K562 (cell line): Measurements from ENCODE around the gene SBK3. TPM values are rescaled to one million over a fixed set of nuclear protein-coding genes. Genes with fewer than 3 reads are reported as not detected.

Experiments used
- CAMTA2 ChIP-seq: fragments of 250-450 bp; sonication (Bioruptor Pico); conservative IDR thresholded peaks from 2 replicates; pipeline ENCODE4 v1.5.1; 2022
- CBX1 ChIP-seq: sonication (generic); IDR thresholded peaks from 2 replicates; pipeline ENCODE4 v1.6.1; 2016; ENCODE audit warnings: antibody characterized with exemption, low read depth, mild to moderate bottlenecking
- CREBBP ChIP-seq: IDR thresholded peaks from one replicate; pipeline ENCODE4 v1.6.1; 2012; ENCODE audit warnings: low read depth, mild to moderate bottlenecking, control low read depth, inconsistent platforms, low read length
- CXXC5 ChIP-seq: fragments of 250-450 bp; sonication (Bioruptor Pico); IDR thresholded peaks from 2 replicates; pipeline ENCODE4 v1.8.0; 2022; ENCODE audit warnings: inconsistent platforms, mild to moderate bottlenecking, moderate library complexity
- DPF2 ChIP-seq: fragments of 450-650 bp; IDR thresholded peaks from 2 replicates; pipeline ENCODE4 v1.6.1; 2016
- EP300 ChIP-seq: IDR thresholded peaks from 2 replicates; pipeline ENCODE4 v1.6.1; 2012; ENCODE audit warnings: low read length, improper control_type of control experiment
- ETV1 ChIP-seq: fragments of 450-650 bp; conservative IDR thresholded peaks from 2 replicates; pipeline ENCODE4 v1.6.1; 2016; ENCODE audit warnings: missing genetic modification characterization, control low read depth, low read depth, missing compliant biosample characterization
- FUS ChIP-seq: fragments of 200-400 bp; formaldehyde crosslinking; optimal IDR thresholded peaks from 2 replicates; pipeline ENCODE3; 2017; ENCODE audit warnings: low read depth, low read length
- GABPB2 ChIP-seq: fragments of 250-450 bp; sonication (Bioruptor Pico); conservative IDR thresholded peaks from 2 replicates; pipeline ENCODE4 v1.5.1; 2021; ENCODE audit warnings: mild to moderate bottlenecking
- MBD2 ChIP-seq: sonication (generic); IDR thresholded peaks from 2 replicates; pipeline ENCODE4 v1.6.1; 2016; ENCODE audit warnings: low read depth, borderline replicate concordance
- MEIS2 ChIP-seq: fragments of 450-650 bp; IDR thresholded peaks from 2 replicates; pipeline ENCODE4 v1.6.1; 2014; ENCODE audit warnings: mild to moderate bottlenecking; ENCODE audit not compliant: partially characterized antibody
- PHF20 ChIP-seq: fragments of 450-650 bp; IDR thresholded peaks from 2 replicates; pipeline ENCODE4 v1.6.1; 2018; ENCODE audit not compliant: partially characterized antibody
- POLR2A ChIP-seq: fragments of 450-650 bp; conservative IDR thresholded peaks from 2 replicates; pipeline ENCODE4 v1.6.1; 2016
- RAD51 ChIP-seq: fragments of 450-650 bp; IDR thresholded peaks from 2 replicates; pipeline ENCODE4 v1.7.1; 2016; ENCODE audit warnings: low read depth, mild to moderate bottlenecking, borderline replicate concordance
- SMARCC2 ChIP-seq: fragments of 450-650 bp; IDR thresholded peaks from 2 replicates; pipeline ENCODE4 v1.6.1; 2017; ENCODE audit warnings: antibody characterized with exemption, moderate library complexity, mild to moderate bottlenecking, low read depth
- SREBF1 ChIP-seq: fragments of 150-350 bp; IDR thresholded peaks from 2 replicates; pipeline ENCODE4 v1.6.1; 2014; ENCODE audit warnings: antibody characterized with exemption, low read depth, low read length, borderline replicate concordance
- SRF ChIP-seq, 2 experiments: fragments of 250-450, 450-650 bp in 1 of 2; sonication (Bioruptor Pico) in 1 of 2; sonication (generic) in 1 of 2; formaldehyde crosslinking; IDR thresholded peaks; 2 replicates each; pipeline versions ENCODE4 v1.5.0 to v1.5.1; 2020 to 2022; ENCODE audit warnings: mild to moderate bottlenecking in 1 of 2, missing genetic modification reagents in 1 of 2
- TAF1 ChIP-seq: IDR thresholded peaks from 2 replicates; pipeline ENCODE4 v1.6.1; 2011; ENCODE audit warnings: mild to moderate bottlenecking, low read length, moderate library complexity; ENCODE audit not compliant: insufficient read depth, control insufficient read depth, severe bottlenecking; ENCODE audit errors: extremely low read depth
- TBP ChIP-seq: optimal IDR thresholded peaks from 2 replicates; pipeline ENCODE3; 2011; ENCODE audit warnings: low read depth, low read length, improper control_type of control experiment
- YY1 ChIP-seq, 3 experiments: IDR thresholded peaks; 2 replicates each; pipeline ENCODE4 v1.6.1; 2011; ENCODE audit warnings: low read length in 2 of 3, mild to moderate bottlenecking in 2 of 3, moderate library complexity in 2 of 3, borderline replicate concordance in 1 of 3, control low read depth in 1 of 3, low read depth in 1 of 3; ENCODE audit not compliant: insufficient read depth in 3 of 3, insufficient replicate concordance in 2 of 3, control insufficient read depth in 1 of 3, insufficient read length in 1 of 3; ENCODE audit errors: extremely low read depth in 1 of 3
- ZBTB7A ChIP-seq: IDR thresholded peaks from 2 replicates; pipeline ENCODE4 v1.6.1; 2011; ENCODE audit warnings: low read depth, mild to moderate bottlenecking, low read length, moderate library complexity, borderline replicate concordance; ENCODE audit not compliant: control insufficient read depth
- ZNF75A ChIP-seq: fragments of 450-650 bp; formaldehyde crosslinking; IDR thresholded peaks from 2 replicates; pipeline ENCODE4 v1.4.0; 2020; ENCODE audit warnings: mild to moderate bottlenecking
- polyA plus RNA-seq, 8 experiments: library from polyadenylated mRNA; depleted of rRNA in 4 of 8; stranded (reverse) in 5 of 8; unstranded in 3 of 8; fragments of >200 nt; fragmentation: Nextera tagmentation in 2 of 8; fragmentation: Illumina TruSeq in 1 of 8; extraction: Ambion mirVana in 2 of 8; extraction: Trizol in 1 of 8; gene quantifications; 2 replicates each; pipeline versions ENCODE4 v1.2.1 to v1.2.3, GENCODE V29; 2011 to 2014; ENCODE audit warnings: inconsistent platforms in 1 of 8, missing spikeins in 1 of 8
- total RNA-seq, 7 experiments: library from RNA; depleted of rRNA in 6 of 7; stranded (reverse); fragments of >200 nt in 6 of 7; fragmentation: Illumina TruSeq in 2 of 7; extraction: Trizol in 2 of 7; gene quantifications; 2 replicates each; pipeline versions ENCODE4 v1.2.1 to v1.2.3, GENCODE V29; 2011 to 2021; ENCODE audit warnings: low replicate concordance in 1 of 7
- TF ChIP-seq, protein P1 (sequence below): conservative IDR thresholded peaks from 2 replicates; pipeline ENCODE4 v1.6.1; 2011; ENCODE audit warnings: low read depth, mild to moderate bottlenecking, low read length; ENCODE audit not compliant: control insufficient read depth
- TF ChIP-seq, protein P2 (sequence below): fragments of 450-650 bp; conservative IDR thresholded peaks from 2 replicates; pipeline ENCODE4 v1.6.1; 2016; ENCODE audit warnings: missing genetic modification characterization, low read depth, mild to moderate bottlenecking, missing compliant biosample characterization, moderate library complexity
- TF ChIP-seq, protein P3 (sequence below): IDR thresholded peaks from 2 replicates; pipeline ENCODE4 v1.6.1; 2011; ENCODE audit warnings: borderline replicate concordance, low read depth, mild to moderate bottlenecking, moderate library complexity, low read length; ENCODE audit not compliant: insufficient read depth, poor library complexity, severe bottlenecking

The SBK3 gene
- total and polyA plus RNA-seq, 9 of the 15 experiments (the other 6 are each of a cell fraction or from before 2014, with no cell fraction given) = 0.11 to 0.43 (median 0.13) TPM; not detected in 6

DNA sequence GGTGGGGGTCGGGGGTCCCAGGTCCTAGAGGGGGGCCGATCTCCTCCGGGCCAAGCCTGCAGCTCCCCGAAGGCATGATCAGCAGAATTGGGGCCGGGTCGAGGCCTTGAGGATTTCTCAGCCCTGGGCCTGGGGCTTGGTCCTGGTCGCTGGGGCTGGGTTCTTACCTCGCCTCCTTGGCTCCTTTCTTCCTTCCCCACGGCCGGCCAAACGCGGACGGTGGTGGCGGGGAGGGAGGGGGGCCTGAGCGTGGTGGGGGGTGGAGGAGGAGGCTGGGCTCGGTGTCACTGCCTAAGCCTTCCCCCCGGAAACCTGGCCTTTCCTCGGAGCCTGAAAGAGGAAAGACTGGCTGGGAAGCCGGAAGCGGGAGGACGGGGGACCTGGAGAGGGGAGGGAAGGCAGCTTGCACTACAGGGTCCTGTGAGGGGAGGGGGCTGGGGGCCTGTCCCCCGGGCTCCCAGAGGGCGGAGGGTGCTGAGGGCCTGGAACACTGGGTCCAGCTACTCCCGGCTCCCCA lies 35.3 kb upstream of the SBK3 start, which contains the start of gene ZNF579 (continued):
- peak; percentile 31; the same call in 1 of the 2 replicates for TF ChIP-seq CXXC5 (CRISPR knock-in tag)
- TF ChIP-seq GABPB2 = no peak
- no peak for TF ChIP-seq ZNF75A (CRISPR knock-in tag)
- TF ChIP-seq MEIS2 = no peak
- peak; percentile 45 for TF ChIP-seq TAF1
- TF ChIP-seq CAMTA2 (CRISPR knock-in tag) = no peak
- peak; percentile 97 for TF ChIP-seq PHF20
- peak; percentile 49; the same call in 1 of the 2 replicates for TF ChIP-seq EP300
- TF ChIP-seq CREBBP = no peak
- TF ChIP-seq SREBF1 = no peak
- peak; percentile 26 for TF ChIP-seq TBP
- TF ChIP-seq, protein P1, sequence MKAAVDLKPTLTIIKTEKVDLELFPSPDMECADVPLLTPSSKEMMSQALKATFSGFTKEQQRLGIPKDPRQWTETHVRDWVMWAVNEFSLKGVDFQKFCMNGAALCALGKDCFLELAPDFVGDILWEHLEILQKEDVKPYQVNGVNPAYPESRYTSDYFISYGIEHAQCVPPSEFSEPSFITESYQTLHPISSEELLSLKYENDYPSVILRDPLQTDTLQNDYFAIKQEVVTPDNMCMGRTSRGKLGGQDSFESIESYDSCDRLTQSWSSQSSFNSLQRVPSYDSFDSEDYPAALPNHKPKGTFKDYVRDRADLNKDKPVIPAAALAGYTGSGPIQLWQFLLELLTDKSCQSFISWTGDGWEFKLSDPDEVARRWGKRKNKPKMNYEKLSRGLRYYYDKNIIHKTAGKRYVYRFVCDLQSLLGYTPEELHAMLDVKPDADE = 0 out of 2 replicates have a peak, but pooled peaks have one; percentile 40
- peak; percentile 73 for TF ChIP-seq ZBTB7A
- peak; percentile 33 for TF ChIP-seq POLR2A
- peak; percentile 36; the same call in 1 of the 2 replicates for TF ChIP-seq MBD2
- TF ChIP-seq, protein P2, sequence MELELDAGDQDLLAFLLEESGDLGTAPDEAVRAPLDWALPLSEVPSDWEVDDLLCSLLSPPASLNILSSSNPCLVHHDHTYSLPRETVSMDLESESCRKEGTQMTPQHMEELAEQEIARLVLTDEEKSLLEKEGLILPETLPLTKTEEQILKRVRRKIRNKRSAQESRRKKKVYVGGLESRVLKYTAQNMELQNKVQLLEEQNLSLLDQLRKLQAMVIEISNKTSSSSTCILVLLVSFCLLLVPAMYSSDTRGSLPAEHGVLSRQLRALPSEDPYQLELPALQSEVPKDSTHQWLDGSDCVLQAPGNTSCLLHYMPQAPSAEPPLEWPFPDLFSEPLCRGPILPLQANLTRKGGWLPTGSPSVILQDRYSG (tag) = no peak
- TF ChIP-seq CBX1 = peak; percentile 24; the same call in 1 of the 2 replicates
- no peak for TF ChIP-seq SMARCC2
- TF ChIP-seq YY1 (IDR thresholded peaks at IDR 0.05; ENCODE audit: borderline replicate concordance in 1 of 3, control insufficient read depth in 1 of 3, extremely low read depth in 1 of 3, insufficient read depth in 3 of 3, insufficient read length in 1 of 3, insufficient replicate concordance in 2 of 3, low read depth in 1 of 3, low read length in 2 of 3) = peak in 2 of 3 experiments; percentile 43 to 69
- TF ChIP-seq DPF2 = no peak
- TF ChIP-seq, protein P3, sequence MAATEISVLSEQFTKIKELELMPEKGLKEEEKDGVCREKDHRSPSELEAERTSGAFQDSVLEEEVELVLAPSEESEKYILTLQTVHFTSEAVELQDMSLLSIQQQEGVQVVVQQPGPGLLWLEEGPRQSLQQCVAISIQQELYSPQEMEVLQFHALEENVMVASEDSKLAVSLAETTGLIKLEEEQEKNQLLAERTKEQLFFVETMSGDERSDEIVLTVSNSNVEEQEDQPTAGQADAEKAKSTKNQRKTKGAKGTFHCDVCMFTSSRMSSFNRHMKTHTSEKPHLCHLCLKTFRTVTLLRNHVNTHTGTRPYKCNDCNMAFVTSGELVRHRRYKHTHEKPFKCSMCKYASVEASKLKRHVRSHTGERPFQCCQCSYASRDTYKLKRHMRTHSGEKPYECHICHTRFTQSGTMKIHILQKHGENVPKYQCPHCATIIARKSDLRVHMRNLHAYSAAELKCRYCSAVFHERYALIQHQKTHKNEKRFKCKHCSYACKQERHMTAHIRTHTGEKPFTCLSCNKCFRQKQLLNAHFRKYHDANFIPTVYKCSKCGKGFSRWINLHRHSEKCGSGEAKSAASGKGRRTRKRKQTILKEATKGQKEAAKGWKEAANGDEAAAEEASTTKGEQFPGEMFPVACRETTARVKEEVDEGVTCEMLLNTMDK = no peak
- TF ChIP-seq FUS = no peak
- TF ChIP-seq RAD51 = no peak
- peak; percentile 46 for TF ChIP-seq ETV1 (tag)
- TF ChIP-seq SRF (CRISPR knock-in tag; IDR thresholded peaks at IDR 0.05) = 0 out of 4 replicates have a peak, but pooled peaks of 1 of the 2 experiments have one; percentile 40
